Endothelial cell of umbilical vein (primary cell): ENCODE data around the gene PROC. TPM values are rescaled to one million over a fixed set of nuclear protein-coding genes. Genes with fewer than 3 reads are reported as not detected.
A peak's percentile ranks its signal among the peaks of the same experiment; 100 is the strongest.

Experiments
- BruUV-seq: library from RNA; stranded (reverse); fragments of 400-500 nt; replicated peaks from 2 replicates; lab custom pipeline; 2021; lab: Mats Ljungman, UMichigan
- CTCF ChIA-PET: fragments of 300-600, 350-600 bp; sonication (Branson Sonifier 250); formaldehyde crosslinking; loops from one replicate; lab custom pipeline; 2021; ENCODE audit warnings: antibody characterized with exemption, inconsistent platforms; lab: Charles Lee
- POLR2A ChIA-PET: fragments of 300-600, 350-600 bp; sonication (Branson Sonifier 250); formaldehyde crosslinking; loops from one replicate; lab custom pipeline; 2021; ENCODE audit warnings: antibody characterized with exemption, inconsistent platforms; lab: Charles Lee
- DNase-seq: peaks from one replicate; pipeline ENCODE4 v3.0.0-alpha.2; 2011; ENCODE audit warnings: low read depth, low spot score
- FAIRE-seq: peaks from 2 replicates; lab custom pipeline; 2011; peaks lifted over from hg19 to GRCh38; lab: Jason Lieb, UNC
- H2AFZ ChIP-seq: 2 replicates; pipeline ENCODE4 v1.6.0; 2012; ENCODE audit warnings: low read depth, low read length, control low read depth, inconsistent platforms
- H3K27ac ChIP-seq: 2 replicates; pipeline ENCODE4 v1.5.1; 2011; ENCODE audit warnings: low read depth, mild to moderate bottlenecking, control low read depth, low read length, moderate library complexity; ENCODE audit not compliant: insufficient read depth
- H3K27me3 ChIP-seq, 2 experiments: 2 replicates each; pipeline versions ENCODE4 v1.6.0 to v1.6.1; 2011; ENCODE audit warnings: low read length in 2 of 2, mixed read lengths in 1 of 2; ENCODE audit not compliant: control insufficient read depth in 2 of 2, insufficient read depth in 2 of 2
- H3K36me3 ChIP-seq, 2 experiments: 2 replicates in 1 of 2; 3 replicates in 1 of 2; pipeline ENCODE4 v1.5.1; 2011; ENCODE audit warnings: low read length in 2 of 2, mild to moderate bottlenecking in 1 of 2, moderate library complexity in 1 of 2; ENCODE audit not compliant: control insufficient read depth in 2 of 2, insufficient read depth in 2 of 2; ENCODE audit errors: extremely low read depth in 1 of 2
- H3K4me1 ChIP-seq: 3 replicates; pipeline ENCODE4 v1.5.1; 2011; ENCODE audit warnings: mild to moderate bottlenecking, low read length; ENCODE audit not compliant: control insufficient read depth, insufficient read depth; ENCODE audit errors: extremely low read depth
- H3K4me2 ChIP-seq: 2 replicates; pipeline ENCODE4 v1.6.1; 2011; ENCODE audit warnings: low read length, control low read depth, mixed read lengths; ENCODE audit not compliant: insufficient read depth
- H3K4me3 ChIP-seq, 3 experiments: fragments of 200-600 bp in 1 of 3; sonication (generic), shearing (Covaris generic) in 1 of 3; replicated peaks in 1 of 3; 2 replicates each; pipeline ENCODE4 v1.5.1; 2011 to 2016; ENCODE audit warnings: control low read depth in 3 of 3, low read length in 3 of 3, mild to moderate bottlenecking in 2 of 3, inconsistent platforms in 1 of 3, low read depth in 1 of 3, moderate library complexity in 1 of 3; ENCODE audit not compliant: insufficient read depth in 1 of 3
- H3K79me2 ChIP-seq: 2 replicates; pipeline ENCODE4 v1.6.0; 2012; ENCODE audit warnings: low read length, inconsistent platforms; ENCODE audit not compliant: control insufficient read depth, insufficient read depth
- H3K9ac ChIP-seq: replicated peaks from 2 replicates; pipeline ENCODE3; 2011; ENCODE audit warnings: low read length, control low read depth; ENCODE audit not compliant: insufficient read depth; ENCODE audit errors: extremely low read depth
- H3K9me1 ChIP-seq: replicated peaks from 3 replicates; pipeline ENCODE4 v1.6.0; 2011; ENCODE audit warnings: mild to moderate bottlenecking, low read length; ENCODE audit not compliant: control insufficient read depth, insufficient read depth; ENCODE audit errors: extremely low read depth
- H3K9me3 ChIP-seq: replicated peaks from 2 replicates; pipeline ENCODE4 v1.5.1; 2012; ENCODE audit warnings: low read length, inconsistent platforms; ENCODE audit not compliant: control insufficient read depth, insufficient read depth
- H4K20me1 ChIP-seq: replicated peaks from 2 replicates; pipeline ENCODE3; 2011; ENCODE audit warnings: mild to moderate bottlenecking, low read length; ENCODE audit not compliant: control insufficient read depth, insufficient read depth; ENCODE audit errors: extremely low read depth
- EZH2 ChIP-seq: IDR thresholded peaks from 2 replicates; pipeline ENCODE4 v1.6.1; 2012; ENCODE audit warnings: borderline replicate concordance, low read depth, mild to moderate bottlenecking, moderate library complexity, low read length, inconsistent platforms; ENCODE audit not compliant: severe bottlenecking
- FOS ChIP-seq: IDR thresholded peaks from 2 replicates; pipeline ENCODE4 v1.6.1; 2011; ENCODE audit warnings: mild to moderate bottlenecking, low read length, moderate library complexity, borderline replicate concordance; ENCODE audit not compliant: insufficient read depth
- MAX ChIP-seq: IDR thresholded peaks from 2 replicates; pipeline ENCODE4 v1.6.1; 2011; ENCODE audit not compliant: insufficient read depth, insufficient read length
- MYC ChIP-seq: IDR thresholded peaks from one replicate; pipeline ENCODE4 v1.6.1; 2011; ENCODE audit warnings: mild to moderate bottlenecking, low read depth, low read length
- POLR2A ChIP-seq: IDR thresholded peaks from 2 replicates; pipeline ENCODE4 v1.6.1; 2012; ENCODE audit warnings: low read depth, mild to moderate bottlenecking, control low read depth, low read length
- POLR2AphosphoS5 ChIP-seq: IDR thresholded peaks from 2 replicates; pipeline ENCODE4 v1.6.1; 2012; ENCODE audit warnings: low read depth, mild to moderate bottlenecking, control low read depth, low read length, moderate library complexity; ENCODE audit not compliant: insufficient read depth
- dilution Hi-C: fragments of 300-500 bp; cut with MboI; formaldehyde crosslinking; loops from one replicate; pipeline ENCODE4 v1.15.0; 2019; ENCODE audit warnings: low sequenced_read_pairs; ENCODE audit not compliant: extremely low pct_ligation_motif_present
- intact Hi-C: fragments of 100-400 bp; cut with micrococcal nuclease; formaldehyde crosslinking; loops from one replicate; pipeline ENCODE4 v1.10.0; 2022
- polyA plus RNA-seq, 4 experiments: library from polyadenylated mRNA; depleted of rRNA in 3 of 4; stranded (reverse) in 3 of 4; unstranded in 1 of 4; fragments of >200 nt; gene quantifications; 2 replicates each; pipeline versions ENCODE4 v1.2.1 to v1.2.3, GENCODE V29; 2011 to 2012; ENCODE audit warnings: missing spikeins in 1 of 4
- total RNA-seq: library from RNA; stranded (reverse); gene quantifications from 2 replicates; pipeline ENCODE4 v1.2.3, GENCODE V29; 2021
- TF ChIP-seq, protein P1 (sequence below), 2 donors: IDR thresholded peaks; 1 replicate in 1 of 2; 2 replicates in 1 of 2; pipeline ENCODE4 v1.5.1; 2011; ENCODE audit warnings: low read length in 2 of 2, mild to moderate bottlenecking in 2 of 2, moderate library complexity in 2 of 2, control low read depth in 1 of 2, inconsistent platforms in 1 of 2, low read depth in 1 of 2; ENCODE audit not compliant: insufficient read depth in 1 of 2; ENCODE audit errors: extremely low read depth in 1 of 2

The PROC gene
- total and polyA plus RNA-seq, 2 donors (not counting 3 experiments of a cell fraction or from before 2014, with no cell fraction given) = not detected

DNA sequence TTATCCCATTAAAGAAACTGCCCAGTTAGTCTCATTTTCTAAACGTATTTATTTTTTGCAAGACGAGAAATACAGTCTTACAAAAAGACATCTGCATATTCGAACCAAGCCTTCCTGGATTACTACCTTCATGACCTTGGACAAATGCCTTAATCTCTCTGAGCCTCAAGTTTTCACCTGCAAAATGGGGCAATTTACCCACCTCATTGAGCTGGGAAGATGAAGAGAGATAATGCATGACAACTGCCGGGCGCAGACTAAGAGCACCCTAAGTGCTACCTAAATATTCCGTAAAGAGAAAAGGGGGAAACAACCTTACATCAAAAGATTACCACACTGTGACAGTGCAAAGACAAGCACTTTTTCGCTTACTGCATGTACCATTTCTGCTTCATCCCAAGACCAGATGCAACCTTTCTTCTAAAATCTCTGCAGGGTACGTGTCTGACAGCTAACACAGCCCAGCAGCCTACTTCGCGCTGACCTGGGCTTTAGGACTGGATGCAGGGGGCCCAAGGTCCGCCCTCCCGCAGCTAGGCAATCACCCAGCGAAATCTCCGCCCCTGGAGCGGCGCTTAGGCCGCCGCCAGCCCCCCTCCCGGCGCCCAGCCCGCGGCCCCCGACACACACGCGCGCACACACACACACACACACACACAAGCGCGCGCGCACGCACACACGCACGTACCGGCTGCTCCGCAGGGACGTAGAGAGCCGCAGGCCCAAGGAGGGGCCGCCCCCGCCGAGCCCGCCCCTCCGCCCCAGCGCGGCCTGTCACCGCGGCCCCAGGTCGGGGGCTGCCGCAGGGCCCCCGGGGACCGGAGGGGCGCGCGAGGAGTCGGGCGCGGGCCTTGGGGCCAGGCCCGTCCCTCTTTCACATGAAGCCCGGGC, 31.2 kb upstream of the PROC start:
- TSS peak; percentile 37 for BruUV-seq

DNA sequence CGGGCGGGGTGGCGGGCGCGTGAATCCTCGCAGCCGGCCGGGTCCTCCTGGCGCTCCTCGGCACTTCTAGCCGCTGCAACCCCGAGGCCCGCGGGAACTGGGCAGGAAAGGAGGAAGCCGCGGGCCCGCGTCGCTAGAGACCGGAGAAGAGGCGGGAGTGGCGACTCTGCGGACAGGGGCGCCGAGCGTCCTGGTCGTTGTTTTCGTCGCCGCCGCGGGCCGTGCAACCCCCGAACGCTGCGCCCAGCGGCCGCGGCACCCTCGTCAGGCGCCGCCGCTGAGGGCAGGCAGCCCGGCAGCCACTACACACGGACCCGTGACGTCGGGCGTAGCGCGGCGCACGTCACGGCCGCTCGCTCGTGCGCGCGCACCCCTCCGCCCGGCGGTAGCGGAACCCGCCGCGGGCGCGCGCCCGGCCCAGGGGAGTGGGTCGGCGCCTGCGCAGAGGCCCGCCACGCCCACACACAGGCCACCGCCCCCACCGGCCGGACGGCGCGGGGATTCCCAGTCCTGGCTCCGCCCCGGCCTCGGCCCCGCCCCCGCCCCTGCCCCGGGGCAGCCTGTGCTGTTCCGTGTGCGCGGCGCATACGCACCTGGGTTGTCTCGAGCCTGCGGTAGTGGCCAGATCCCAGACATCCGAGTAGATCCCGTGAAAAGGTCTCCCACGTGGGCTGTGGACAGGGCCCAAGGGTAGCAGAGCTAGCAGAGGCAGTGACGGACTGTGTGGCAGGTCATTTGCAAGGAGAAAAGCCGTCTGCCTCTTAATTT, 30.4 kb upstream of the PROC start, which contains the start of gene MAP3K2:
Gene MAP3K2, minus strand, starts transcription at position 321 of the 768 bp plus-strand sequence. CDS start 44,846 bp downstream, outside the sequence.
- peak; percentile 90 for FAIRE-seq
- dilution Hi-C loops = no loop called here
- BruUV-seq = no TSS peak

More for the DNA sequence above, 31.2 kb upstream of the PROC start:
- Histone ChIP-seq H3K36me3 (no peaks in the 10 kb centered on the region), H4K20me1 (peaks cover 3% of the 10 kb centered on the region), H3K27ac (peak overlapping the region; percentile 94), H3K4me2 (peak overlapping the region; percentile 74), H3K9ac (peak overlapping the region; percentile 98), H3K4me1 (peaks cover 25% of the 10 kb centered on the region), H3K4me3 (peak overlapping the region; percentile 69 to 77 (median 75)), H3K9me3 (no peaks in the 10 kb centered on the region), H3K79me2 (peaks cover 41% of the 10 kb centered on the region), H3K9me1 (peaks cover 4% of the 10 kb centered on the region), H3K27me3 (no peaks in the 10 kb centered on the region), H2AFZ (peak overlapping the region; percentile 73)
- CTCF ChIA-PET = interaction anchor here (1.8 to 2.0 kb wide), 2 partner anchors 28 to 92 kb away, joined by 5 to 6 read pairs; no protein-coding TSS in a partner anchor
- POLR2A ChIA-PET = interaction anchor here (0.5 kb wide), 1 partner anchor 10 kb away, joined by 4 read pairs; no protein-coding TSS in a partner anchor
- DNase-seq = peak; percentile 90
- intact Hi-C loops = loop anchor here (1.0 to 5.0 kb wide), 3 partner anchors 21 to 322 kb away; no protein-coding TSS in a partner anchor
- dilution Hi-C loops = no loop called here
- TF ChIP-seq EZH2 = no peak
- no peak for TF ChIP-seq MYC
- peak; percentile 77 for FAIRE-seq

More for the DNA sequence above, 30.4 kb upstream of the PROC start, which contains the start of gene MAP3K2:
- H3K9me3 ChIP-seq = no peaks in the 10 kb centered on the region
- H3K27me3 ChIP-seq = no peaks in the 10 kb centered on the region
- peak within 1 kb of the TSS; percentile 98 for H2AFZ ChIP-seq
- peak within 1 kb of the TSS; percentile 69 to 77 (median 75) for H3K4me3 ChIP-seq
- intact Hi-C loops = loop anchor here (1.0 to 5.0 kb wide), 4 partner anchors 10 to 323 kb away; no protein-coding TSS in a partner anchor
- TF ChIP-seq POLR2A (peak; percentile 83), EZH2 (no peak), FOS (no peak), POLR2AphosphoS5 (peak; percentile 93), MAX (no peak)
- TF ChIP-seq, protein P1, sequence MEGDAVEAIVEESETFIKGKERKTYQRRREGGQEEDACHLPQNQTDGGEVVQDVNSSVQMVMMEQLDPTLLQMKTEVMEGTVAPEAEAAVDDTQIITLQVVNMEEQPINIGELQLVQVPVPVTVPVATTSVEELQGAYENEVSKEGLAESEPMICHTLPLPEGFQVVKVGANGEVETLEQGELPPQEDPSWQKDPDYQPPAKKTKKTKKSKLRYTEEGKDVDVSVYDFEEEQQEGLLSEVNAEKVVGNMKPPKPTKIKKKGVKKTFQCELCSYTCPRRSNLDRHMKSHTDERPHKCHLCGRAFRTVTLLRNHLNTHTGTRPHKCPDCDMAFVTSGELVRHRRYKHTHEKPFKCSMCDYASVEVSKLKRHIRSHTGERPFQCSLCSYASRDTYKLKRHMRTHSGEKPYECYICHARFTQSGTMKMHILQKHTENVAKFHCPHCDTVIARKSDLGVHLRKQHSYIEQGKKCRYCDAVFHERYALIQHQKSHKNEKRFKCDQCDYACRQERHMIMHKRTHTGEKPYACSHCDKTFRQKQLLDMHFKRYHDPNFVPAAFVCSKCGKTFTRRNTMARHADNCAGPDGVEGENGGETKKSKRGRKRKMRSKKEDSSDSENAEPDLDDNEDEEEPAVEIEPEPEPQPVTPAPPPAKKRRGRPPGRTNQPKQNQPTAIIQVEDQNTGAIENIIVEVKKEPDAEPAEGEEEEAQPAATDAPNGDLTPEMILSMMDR (IDR thresholded peaks at IDR 0.05; ENCODE audit: extremely low read depth in 1 of 2, insufficient read depth in 1 of 2, low read depth in 1 of 2, low read length in 2 of 2) = no peak
- peak; percentile 91 for DNase-seq
- POLR2A ChIA-PET = no interaction called here
- peak within 1 kb of the TSS; percentile 98 for H3K9ac ChIP-seq
- CTCF ChIA-PET = interaction anchor here (0.7 to 1.2 kb wide), 3 partner anchors 14 to 28 kb away, joined by 3 to 4 read pairs (median 4); no protein-coding TSS in a partner anchor
- H4K20me1 ChIP-seq = no peaks in the 10 kb centered on the region
- H3K36me3 ChIP-seq = no peaks in the 10 kb centered on the region
- H3K27ac ChIP-seq = peak within 1 kb of the TSS; percentile 94
- peaks cover 35% of the 10 kb centered on the region for H3K79me2 ChIP-seq
- no peaks in the 10 kb centered on the region for H3K9me1 ChIP-seq
- peak within 1 kb of the TSS; percentile 87 for H3K4me2 ChIP-seq
- H3K4me1 ChIP-seq = peaks cover 24% of the 10 kb centered on the region
